Neural progenitor cell (in vitro differentiated cells): ENCODE measurements around the gene PCGF1. TPM values are rescaled to one million over a fixed set of nuclear protein-coding genes. Genes with fewer than 3 reads are reported as not detected.

ENCODE experiments used
- DNase-seq: peaks from one replicate; pipeline ENCODE4 v3.0.0-alpha.2; 2016; ENCODE audit warnings: low spot score
- H2AFZ ChIP-seq: fragments of 200-600 bp; sonication (generic); replicated peaks from 2 replicates; pipeline ENCODE4 v1.6.1; 2016; ENCODE audit warnings: antibody characterized with exemption
- H3F3A ChIP-seq: fragments of 200-600 bp; sonication (generic); 2 replicates; pipeline ENCODE4 v1.6.1; 2016; ENCODE audit warnings: antibody characterized with exemption, low read depth
- H3K27ac ChIP-seq: fragments of 200-600 bp; sonication (generic); 2 replicates; pipeline ENCODE4 v1.5.1; 2016; ENCODE audit warnings: mild to moderate bottlenecking
- H3K27me3 ChIP-seq: fragments of 200-600 bp; sonication (generic); 2 replicates; pipeline ENCODE4 v1.6.1; 2016; ENCODE audit warnings: mild to moderate bottlenecking, moderate library complexity
- H3K36me3 ChIP-seq: fragments of 200-600 bp; sonication (generic); 2 replicates; pipeline ENCODE4 v1.5.1; 2016
- H3K4me1 ChIP-seq: fragments of 200-600 bp; sonication (generic); 2 replicates; pipeline ENCODE4 v1.6.1; 2016; ENCODE audit warnings: mixed run types
- H3K4me2 ChIP-seq: fragments of 200-600 bp; sonication (generic); 2 replicates; pipeline ENCODE4 v1.6.1; 2016
- H3K4me3 ChIP-seq: fragments of 200-600 bp; sonication (generic); 2 replicates; pipeline ENCODE4 v1.5.1; 2016
- H3K79me2 ChIP-seq: fragments of 200-600 bp; sonication (generic); 2 replicates; pipeline ENCODE4 v1.6.1; 2016; ENCODE audit warnings: low read depth
- H3K9ac ChIP-seq: fragments of 200-600 bp; sonication (generic); 2 replicates; pipeline ENCODE4 v1.6.1; 2016
- H3K9me3 ChIP-seq: fragments of 200-600 bp; sonication (generic); 2 replicates; pipeline ENCODE4 v1.5.1; 2016; ENCODE audit warnings: low read depth
- H4K20me1 ChIP-seq: fragments of 200-600 bp; sonication (generic); 2 replicates; pipeline ENCODE4 v1.6.1; 2016; ENCODE audit warnings: low read depth
- H3K27ac Mint-ChIP-seq: 3 replicates; pipeline ENCODE4 v1.8.0; 2021; ENCODE audit warnings: mixed read lengths
- H3K27me3 Mint-ChIP-seq: 2 replicates; pipeline ENCODE4 v1.8.0; 2022; ENCODE audit warnings: low read depth, mild to moderate bottlenecking, inconsistent platforms, moderate library complexity, mixed read lengths; ENCODE audit not compliant: insufficient read depth
- H3K36me3 Mint-ChIP-seq: 3 replicates; pipeline ENCODE4 v1.8.0; 2021; ENCODE audit warnings: mixed read lengths
- H3K4me1 Mint-ChIP-seq: 3 replicates; pipeline ENCODE4 v1.8.0; 2021; ENCODE audit warnings: mixed read lengths
- H3K4me3 Mint-ChIP-seq: 3 replicates; pipeline ENCODE4 v1.8.0; 2021; ENCODE audit warnings: mild to moderate bottlenecking, moderate library complexity, mixed read lengths
- H3K9me3 Mint-ChIP-seq: 3 replicates; pipeline ENCODE4 v1.8.0; 2020; ENCODE audit warnings: mixed read lengths
- CTCF ChIP-seq: fragments of 200-600 bp; sonication (generic); IDR thresholded peaks from 2 replicates; pipeline ENCODE4 v1.5.1; 2017; ENCODE audit warnings: antibody characterized with exemption, mild to moderate bottlenecking
- EZH2 ChIP-seq: fragments of 200-600 bp; sonication (generic); IDR thresholded peaks from 2 replicates; pipeline ENCODE4 v1.6.1; 2017; ENCODE audit warnings: antibody characterized with exemption, mild to moderate bottlenecking, moderate library complexity
- EZH2phosphoT487 ChIP-seq: fragments of 200-600 bp; sonication (generic); IDR thresholded peaks from 2 replicates; pipeline ENCODE4 v1.6.1; 2017; ENCODE audit warnings: antibody characterized with exemption
- total RNA-seq: library from RNA; depleted of rRNA; stranded (reverse); fragments of >200 nt; gene quantifications from 2 replicates; pipeline ENCODE4 v1.2.3, GENCODE V29; 2015; ENCODE audit warnings: low replicate concordance

Gene PCGF1
- total RNA-seq, 1 donor from 2014 or later, result 10.9 TPM

- peaks cover 35% of the 10 kb centered on the region for H4K20me1 ChIP-seq
- H3K9ac ChIP-seq, result no peak overlapping the region
- peak overlapping the region; percentile 66 for H2AFZ ChIP-seq
- peaks cover 2% of the 10 kb centered on the region for H3K9me3 Mint-ChIP-seq
- H3K79me2 ChIP-seq, result no peaks in the 10 kb centered on the region
- peaks cover 97% of the 10 kb centered on the region for H3K27me3 ChIP-seq
- H3K27me3 Mint-ChIP-seq, result peaks cover 76% of the 10 kb centered on the region
- peak; percentile 88 for DNase-seq
- peak overlapping the region; percentile 91 for H3K4me2 ChIP-seq
- no peak overlapping the region for H3K27ac ChIP-seq
- peaks cover 35% of the 10 kb centered on the region for H3K4me1 ChIP-seq
- H3K27ac Mint-ChIP-seq, result no peak overlapping the region
- peak overlapping the region; percentile 48 for H3K4me3 ChIP-seq
- no peaks in the 10 kb centered on the region for H3K36me3 Mint-ChIP-seq
- TF ChIP-seq CTCF (no peak), EZH2phosphoT487 (peak; percentile 95), EZH2 (peak; percentile 29)
- H3F3A ChIP-seq, result peaks cover 41% of the 10 kb centered on the region
- H3K9me3 ChIP-seq, result no peaks in the 10 kb centered on the region
- peak overlapping the region; percentile 79 for H3K4me3 Mint-ChIP-seq
- no peaks in the 10 kb centered on the region for H3K36me3 ChIP-seq
- H3K4me1 Mint-ChIP-seq, result peaks cover 32% of the 10 kb centered on the region
These were observed 8.8 kb downstream of the PCGF1 start for GRCh38 chr2:74498500-74499266.

- Histone ChIP-seq H3K36me3 (no peaks in the 10 kb centered on the region), H3K79me2 (no peaks in the 10 kb centered on the region), H3K9ac (no peak overlapping the region), H4K20me1 (peaks cover 35% of the 10 kb centered on the region), H3K4me3 (peak overlapping the region; percentile 48), H3K27ac (no peak overlapping the region), H3K4me1 (peaks cover 31% of the 10 kb centered on the region), H3F3A (peaks cover 41% of the 10 kb centered on the region), H3K27me3 (peaks cover 89% of the 10 kb centered on the region), H3K4me2 (peak overlapping the region; percentile 91), H2AFZ (peak overlapping the region; percentile 66), H3K9me3 (no peaks in the 10 kb centered on the region)
- DNase-seq, result peak; percentile 57
- H3K4me3 Mint-ChIP-seq, result peak overlapping the region; percentile 81
- peak; percentile 44 for TF ChIP-seq EZH2phosphoT487
- TF ChIP-seq CTCF, result no peak
- TF ChIP-seq EZH2, result peak; percentile 82
- peaks cover 70% of the 10 kb centered on the region for H3K27me3 Mint-ChIP-seq
- peaks cover 2% of the 10 kb centered on the region for H3K9me3 Mint-ChIP-seq
- no peak overlapping the region for H3K27ac Mint-ChIP-seq
- H3K4me1 Mint-ChIP-seq, result peaks cover 32% of the 10 kb centered on the region
- H3K36me3 Mint-ChIP-seq, result peaks cover 3% of the 10 kb centered on the region
These were observed 9.6 kb downstream of the PCGF1 start for GRCh38 chr2:74497777-74498499.

- H3K4me1 ChIP-seq, result peaks cover 27% of the 10 kb centered on the region
- Mint-ChIP-seq H3K4me3 (peak overlapping the region; percentile 81), H3K4me1 (peaks cover 26% of the 10 kb centered on the region), H3K27ac (no peak overlapping the region), H3K27me3 (peaks cover 62% of the 10 kb centered on the region), H3K9me3 (peaks cover 2% of the 10 kb centered on the region), H3K36me3 (peaks cover 6% of the 10 kb centered on the region)
- DNase-seq, result no peak
- H3K9me3 ChIP-seq, result no peaks in the 10 kb centered on the region
- H3K36me3 ChIP-seq, result no peaks in the 10 kb centered on the region
- H3F3A ChIP-seq, result peaks cover 41% of the 10 kb centered on the region
- no peaks in the 10 kb centered on the region for H3K79me2 ChIP-seq
- TF ChIP-seq EZH2 (no peak), EZH2phosphoT487 (no peak), CTCF (no peak)
- H2AFZ ChIP-seq, result no peak overlapping the region
- H3K4me2 ChIP-seq, result peak overlapping the region; percentile 91
- H3K4me3 ChIP-seq, result peak overlapping the region; percentile 48
- H3K27me3 ChIP-seq, result peaks cover 82% of the 10 kb centered on the region
- no peak overlapping the region for H3K9ac ChIP-seq
- no peak overlapping the region for H3K27ac ChIP-seq
- H4K20me1 ChIP-seq, result peaks cover 35% of the 10 kb centered on the region
These were observed 10.3 kb downstream of the PCGF1 start for GRCh38 chr2:74496997-74497776.
